K562 (cell line): ENCODE data around the gene ABCA10. TPM values are rescaled to one million over a fixed set of nuclear protein-coding genes. Genes with fewer than 3 reads are reported as not detected.
A peak's percentile ranks its signal among the peaks of the same experiment; 100 is the strongest.

Source experiments
- ARID1B ChIP-seq: fragments of 450-650 bp; IDR thresholded peaks from 2 replicates; pipeline ENCODE4 v1.6.1; 2016; ENCODE audit warnings: antibody characterized with exemption, mild to moderate bottlenecking, inconsistent platforms
- ARID3A ChIP-seq: IDR thresholded peaks from 2 replicates; pipeline ENCODE4 v1.6.1; 2012; ENCODE audit warnings: low read depth, low read length, improper control_type of control experiment, borderline replicate concordance
- CBFA2T3 ChIP-seq: fragments of 450-650 bp; IDR thresholded peaks from 2 replicates; pipeline ENCODE4 v1.6.1; 2017
- E2F3 ChIP-seq: fragments of 250-450 bp; sonication (Bioruptor Pico); IDR thresholded peaks from 2 replicates; pipeline ENCODE4 v1.4.0; 2020; ENCODE audit warnings: mild to moderate bottlenecking
- HNRNPK ChIP-seq: fragments of 200-400 bp; formaldehyde crosslinking; IDR thresholded peaks from one replicate; pipeline ENCODE4 v1.6.1; 2018; ENCODE audit warnings: mild to moderate bottlenecking, low read depth, low read length; ENCODE audit not compliant: poor library complexity, severe bottlenecking
- MNT ChIP-seq, 2 experiments: fragments of 450-650 bp; conservative IDR thresholded peaks; 2 replicates each; pipeline ENCODE4 v1.6.1; 2017; ENCODE audit warnings: mild to moderate bottlenecking in 2 of 2, moderate library complexity in 2 of 2
- MTA3 ChIP-seq: fragments of 450-650 bp; formaldehyde crosslinking; IDR thresholded peaks from 2 replicates; pipeline ENCODE4 v1.6.1; 2017; ENCODE audit warnings: mild to moderate bottlenecking, borderline replicate concordance
- NBN ChIP-seq: fragments of 450-650 bp; IDR thresholded peaks from 2 replicates; pipeline ENCODE4 v1.6.1; 2016; ENCODE audit warnings: low read depth, mild to moderate bottlenecking
- POLR3A ChIP-seq: IDR thresholded peaks from 2 replicates; pipeline ENCODE4 v1.6.1; 2011; ENCODE audit warnings: borderline replicate concordance, mild to moderate bottlenecking, moderate library complexity; ENCODE audit not compliant: insufficient read length, insufficient read depth; ENCODE audit errors: extremely low read depth
- PTBP1 ChIP-seq: fragments of 200-400 bp; formaldehyde crosslinking; IDR thresholded peaks from 2 replicates; pipeline ENCODE4 v1.6.1; 2017; ENCODE audit warnings: low read depth, low read length
- RBM17 ChIP-seq: fragments of 200-400 bp; formaldehyde crosslinking; IDR thresholded peaks from 2 replicates; pipeline ENCODE4 v1.6.1; 2017; ENCODE audit warnings: low read depth, mild to moderate bottlenecking, low read length, borderline replicate concordance
- RNF2 ChIP-seq: sonication (generic); IDR thresholded peaks from 2 replicates; pipeline ENCODE4 v1.6.1; 2016
- SAP30 ChIP-seq: fragments of 200-600 bp; sonication (generic); IDR thresholded peaks from 2 replicates; pipeline ENCODE4 v1.6.1; 2012; ENCODE audit warnings: borderline replicate concordance, low read depth, mild to moderate bottlenecking, moderate library complexity, low read length, control low read depth, inconsistent platforms; ENCODE audit not compliant: insufficient read depth, poor library complexity, severe bottlenecking
- SMARCB1 ChIP-seq: IDR thresholded peaks from 2 replicates; pipeline ENCODE4 v1.6.1; 2011; ENCODE audit warnings: improper control_type of control experiment, low read depth; ENCODE audit not compliant: insufficient read length
- SUPT5H ChIP-seq: fragments of 450-650 bp; IDR thresholded peaks from 2 replicates; pipeline ENCODE4 v1.6.1; 2016
- TAL1 ChIP-seq: fragments of 450-650 bp; IDR thresholded peaks from 2 replicates; pipeline ENCODE4 v1.6.1; 2016; ENCODE audit warnings: mild to moderate bottlenecking
- TBL1XR1 ChIP-seq, 2 experiments: IDR thresholded peaks; 2 replicates each; pipeline ENCODE4 v1.6.1; 2012; ENCODE audit warnings: improper control_type of control experiment in 2 of 2, low read length in 2 of 2, mild to moderate bottlenecking in 1 of 2
- TFAP4 ChIP-seq: sonication (generic); formaldehyde crosslinking; IDR thresholded peaks from 2 replicates; pipeline ENCODE4 v1.8.0; 2022; ENCODE audit warnings: missing genetic modification reagents, mild to moderate bottlenecking, moderate library complexity, borderline replicate concordance
- U2AF1 ChIP-seq: fragments of 200-400 bp; formaldehyde crosslinking; optimal IDR thresholded peaks from 2 replicates; pipeline ENCODE3; 2017; ENCODE audit warnings: mild to moderate bottlenecking, low read depth, low read length, moderate library complexity
- U2AF2 ChIP-seq: fragments of 200-400 bp; formaldehyde crosslinking; optimal IDR thresholded peaks from 2 replicates; pipeline ENCODE3; 2017; ENCODE audit warnings: low read depth, mild to moderate bottlenecking, low read length
- YY1 ChIP-seq, 3 experiments: IDR thresholded peaks; 2 replicates each; pipeline ENCODE4 v1.6.1; 2011; ENCODE audit warnings: low read length in 2 of 3, mild to moderate bottlenecking in 2 of 3, moderate library complexity in 2 of 3, borderline replicate concordance in 1 of 3, control low read depth in 1 of 3, low read depth in 1 of 3; ENCODE audit not compliant: insufficient read depth in 3 of 3, insufficient replicate concordance in 2 of 3, control insufficient read depth in 1 of 3, insufficient read length in 1 of 3; ENCODE audit errors: extremely low read depth in 1 of 3
- ZBTB17 ChIP-seq: fragments of 450-650 bp; formaldehyde crosslinking; IDR thresholded peaks from 2 replicates; pipeline ENCODE4 v1.4.0; 2020; ENCODE audit warnings: mild to moderate bottlenecking
- ZBTB7A ChIP-seq: IDR thresholded peaks from 2 replicates; pipeline ENCODE4 v1.6.1; 2011; ENCODE audit warnings: low read depth, mild to moderate bottlenecking, low read length, moderate library complexity, borderline replicate concordance; ENCODE audit not compliant: control insufficient read depth
- ZNF668 ChIP-seq: fragments of 250-450 bp; sonication (Bioruptor Pico); IDR thresholded peaks from 2 replicates; pipeline ENCODE4 v1.8.0; 2022; ENCODE audit warnings: mild to moderate bottlenecking, inconsistent platforms
- ZNF695 ChIP-seq: fragments of 450-650 bp; formaldehyde crosslinking; IDR thresholded peaks from 2 replicates; pipeline ENCODE4 v1.4.0; 2020; ENCODE audit warnings: mild to moderate bottlenecking, moderate library complexity
- polyA plus RNA-seq, 8 experiments: library from polyadenylated mRNA; depleted of rRNA in 4 of 8; stranded (reverse) in 5 of 8; unstranded in 3 of 8; fragments of >200 nt; fragmentation: Nextera tagmentation in 2 of 8; fragmentation: Illumina TruSeq in 1 of 8; extraction: Ambion mirVana in 2 of 8; extraction: Trizol in 1 of 8; gene quantifications; 2 replicates each; pipeline versions ENCODE4 v1.2.1 to v1.2.3, GENCODE V29; 2011 to 2014; ENCODE audit warnings: inconsistent platforms in 1 of 8, missing spikeins in 1 of 8
- total RNA-seq, 7 experiments: library from RNA; depleted of rRNA in 6 of 7; stranded (reverse); fragments of >200 nt in 6 of 7; fragmentation: Illumina TruSeq in 2 of 7; extraction: Trizol in 2 of 7; gene quantifications; 2 replicates each; pipeline versions ENCODE4 v1.2.1 to v1.2.3, GENCODE V29; 2011 to 2021; ENCODE audit warnings: low replicate concordance in 1 of 7

Gene ABCA10
- total and polyA plus RNA-seq, 9 of the 15 experiments (the other 6 are each of a cell fraction or from before 2014, with no cell fraction given): 0.04 to 0.45 (median 0.15) TPM; not detected in 1

- TF ChIP-seq ARID3A: peak; percentile 68; the same call in 1 of the 2 replicates
- TF ChIP-seq RNF2: peak; percentile 62; the same call in 1 of the 2 replicates
- peak; percentile 89 for TF ChIP-seq CBFA2T3
- no peak for TF ChIP-seq ZNF668 (CRISPR knock-in tag)
- TF ChIP-seq TAL1: peak; percentile 88
- TF ChIP-seq PTBP1: no peak
- no peak for TF ChIP-seq MNT (conservative IDR thresholded peaks at IDR 0.05)
- TF ChIP-seq YY1 (IDR thresholded peaks at IDR 0.05; ENCODE audit: borderline replicate concordance in 1 of 3, control insufficient read depth in 1 of 3, extremely low read depth in 1 of 3, insufficient read depth in 3 of 3, insufficient read length in 1 of 3, insufficient replicate concordance in 2 of 3, low read depth in 1 of 3, low read length in 2 of 3): peak in 1 of 3 experiments; percentile 6
- no peak for TF ChIP-seq SUPT5H
- no peak for TF ChIP-seq NBN
- peak; percentile 95 for TF ChIP-seq ARID1B
- no peak for TF ChIP-seq RBM17
- no peak for TF ChIP-seq POLR3A
- TF ChIP-seq MTA3: 0 out of 2 replicates have a peak, but pooled peaks have one; percentile 65
- TF ChIP-seq ZNF695 (CRISPR knock-in tag): no peak
- peak; percentile 70; the same call in 1 of the 2 replicates for TF ChIP-seq ZBTB7A
- TF ChIP-seq ZBTB17 (CRISPR knock-in tag): no peak
- TF ChIP-seq SMARCB1: peak; percentile 31
- peak in 1 of 2 experiments; percentile 86; a peak in 2 of 4 replicates for TF ChIP-seq TBL1XR1 (IDR thresholded peaks at IDR 0.05; ENCODE audit: low read length in 2 of 2)
- TF ChIP-seq HNRNPK: no peak
- TF ChIP-seq SAP30: no peak
- TF ChIP-seq U2AF1: no peak
- TF ChIP-seq TFAP4 (CRISPR knock-in tag): peak; percentile 86
- no peak for TF ChIP-seq E2F3 (CRISPR knock-in tag)
- no peak for TF ChIP-seq U2AF2
These were observed 124.9 kb downstream of the ABCA10 start (continued) for GRCh38 chr17:69103557-69104233.
